Muscle layer of duodenum (tissue), 2 donors: Measurements from ENCODE around the gene ZNF425.
A peak's percentile ranks its signal among the peaks of the same experiment; 100 is the strongest.
"Not testable (repeated sequence)": the region's sequence is repeated elsewhere in the genome, so short reads cannot be mapped to it uniquely, and the experiment has no call there.

Experiments used
- H3K27ac ChIP-seq: one replicate; pipeline ENCODE4 v1.7.0; 2013; ENCODE audit warnings: mild to moderate bottlenecking, low read length
- H3K27me3 ChIP-seq: one replicate; pipeline ENCODE4 v1.7.0; 2013; ENCODE audit warnings: low read depth, mild to moderate bottlenecking, control low read depth, low read length
- H3K36me3 ChIP-seq, 2 donors: one replicate each; pipeline ENCODE4 v1.7.0; 2013; ENCODE audit warnings: low read length in 2 of 2, control low read depth in 1 of 2, mild to moderate bottlenecking in 1 of 2; ENCODE audit not compliant: insufficient read depth in 2 of 2, control insufficient read depth in 1 of 2
- H3K4me1 ChIP-seq, 2 donors: one replicate each; pipeline ENCODE4 v1.7.0; 2013; ENCODE audit warnings: low read length in 2 of 2, mild to moderate bottlenecking in 2 of 2, control low read depth in 1 of 2, moderate library complexity in 1 of 2; ENCODE audit not compliant: insufficient read depth in 2 of 2, control insufficient read depth in 1 of 2
- H3K4me3 ChIP-seq, 2 donors: one replicate each; pipeline ENCODE4 v1.7.0; 2013; ENCODE audit warnings: low read length in 2 of 2, low read depth in 1 of 2, mild to moderate bottlenecking in 1 of 2
- H3K9me3 ChIP-seq, 2 donors: one replicate each; pipeline ENCODE4 v1.7.0; 2013; ENCODE audit warnings: low read length in 2 of 2, control low read depth in 1 of 2, mild to moderate bottlenecking in 1 of 2; ENCODE audit not compliant: control insufficient read depth in 1 of 2
- donor health status: healthy.

The ZNF425 gene

DNA sequence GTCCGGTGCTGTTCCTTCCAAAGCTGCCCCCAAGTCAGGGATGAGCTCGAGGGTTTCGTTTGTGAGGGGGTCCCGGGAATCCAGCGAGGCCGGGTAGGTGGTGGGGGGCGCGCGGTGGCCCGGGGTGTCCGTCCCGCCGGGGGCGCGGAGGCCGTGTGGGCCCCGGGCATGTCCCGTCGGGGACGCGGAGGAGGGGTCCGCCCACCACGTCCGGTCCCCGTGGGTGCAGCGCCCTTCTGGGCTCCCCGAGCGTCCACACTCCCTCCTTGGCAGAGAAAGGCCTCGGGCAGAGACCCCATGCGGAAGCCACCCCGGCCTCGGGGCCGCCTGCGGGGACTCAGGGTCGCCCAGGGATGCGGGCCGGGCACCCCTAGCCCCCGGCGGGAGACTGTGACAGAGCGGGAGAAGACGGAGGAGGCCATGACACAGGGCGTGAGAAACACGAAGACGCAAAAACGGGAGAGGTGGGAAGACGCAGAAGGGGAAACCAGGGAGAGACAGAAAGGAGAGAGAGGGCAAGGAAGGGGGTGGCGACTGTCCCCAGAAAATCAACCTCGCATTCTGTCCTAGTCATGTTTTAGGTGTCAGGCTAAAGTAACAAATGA lies 640 bp upstream of the ZNF425 start:
- Histone ChIP-seq H3K27ac (peak overlapping the region; percentile 91), H3K36me3 (peaks cover 7 to 9% of the 10 kb centered on the region in 2 donors), H3K9me3 (no peaks in the 10 kb centered on the region), H3K4me3 (peak overlapping the region; percentile 90 to 95), H3K4me1 (peaks cover 0 to 14% of the 10 kb centered on the region in 2 donors), H3K27me3 (no peaks in the 10 kb centered on the region)

DNA sequence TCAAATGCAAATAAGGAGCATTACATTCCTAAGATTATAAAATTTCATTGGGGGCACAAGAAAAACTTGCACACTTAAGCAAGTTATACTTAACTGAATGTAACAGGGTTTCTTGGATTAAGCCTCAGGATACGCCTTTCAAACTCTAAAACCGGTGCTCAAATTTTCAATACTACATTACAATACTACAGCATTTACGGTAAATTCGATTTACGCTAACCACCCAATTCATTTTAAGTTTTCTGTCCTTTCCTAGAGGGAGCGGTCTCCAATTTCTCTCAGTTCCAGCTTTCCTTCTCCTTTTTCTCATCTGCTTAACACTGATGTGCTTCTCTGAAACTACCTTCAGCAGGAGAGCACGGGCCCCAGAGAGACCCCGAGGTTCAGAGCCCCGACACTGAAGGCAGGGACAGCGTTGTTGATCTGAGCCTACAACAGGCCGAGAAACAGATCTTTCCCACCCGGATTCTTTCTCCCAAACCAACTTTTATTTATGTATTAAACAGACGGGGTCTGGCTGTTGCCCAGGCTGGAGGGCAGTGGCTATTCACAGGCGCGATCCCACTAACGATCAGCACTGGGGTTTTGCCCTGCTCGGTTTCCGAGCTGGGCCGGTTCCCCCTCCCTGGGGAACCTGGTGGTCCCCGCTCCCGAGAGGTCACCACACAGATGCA lies 798 bp downstream of the ZNF425 start:
- peak overlapping the region; percentile 91 for H3K27ac ChIP-seq

DNA sequence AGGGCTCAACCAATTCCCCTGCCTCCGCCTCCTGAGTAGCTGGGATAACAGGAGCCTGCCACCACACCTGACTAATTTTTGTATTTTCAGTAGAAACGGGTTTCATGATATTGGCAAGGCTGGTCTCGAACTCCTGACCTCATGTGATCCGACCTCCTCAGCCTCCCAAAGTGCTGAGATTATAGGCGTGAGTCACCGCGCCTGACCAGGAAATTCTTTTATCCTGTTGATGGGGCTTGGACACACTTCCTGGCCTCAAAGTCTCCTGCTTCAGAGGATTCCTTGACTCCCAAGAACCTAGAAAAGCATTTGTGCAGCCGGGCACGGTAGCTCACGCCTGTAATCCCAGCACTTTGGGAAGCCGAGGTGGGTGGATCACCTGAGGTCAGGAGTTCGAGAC lies 16.2 kb downstream of the ZNF425 start:
- H3K27me3 ChIP-seq: no peaks in the 10 kb centered on the region
- peaks cover 0 to 1% of the 10 kb centered on the region in 2 donors for H3K36me3 ChIP-seq
- no peak overlapping the region for H3K4me3 ChIP-seq
- H3K9me3 ChIP-seq: no peaks in the 10 kb centered on the region
- H3K4me1 ChIP-seq: no peaks in the 10 kb centered on the region
- H3K27ac ChIP-seq: no peak overlapping the region

More for the DNA sequence above, 798 bp downstream of the ZNF425 start:
- Histone ChIP-seq H3K27me3 (no peaks in the 10 kb centered on the region), H3K9me3 (no peaks in the 10 kb centered on the region), H3K4me3 (peak overlapping the region; percentile 90 to 95), H3K36me3 (peaks cover 0 to 3% of the 10 kb centered on the region in 2 donors), H3K4me1 (peaks cover 0 to 14% of the 10 kb centered on the region in 2 donors)

DNA sequence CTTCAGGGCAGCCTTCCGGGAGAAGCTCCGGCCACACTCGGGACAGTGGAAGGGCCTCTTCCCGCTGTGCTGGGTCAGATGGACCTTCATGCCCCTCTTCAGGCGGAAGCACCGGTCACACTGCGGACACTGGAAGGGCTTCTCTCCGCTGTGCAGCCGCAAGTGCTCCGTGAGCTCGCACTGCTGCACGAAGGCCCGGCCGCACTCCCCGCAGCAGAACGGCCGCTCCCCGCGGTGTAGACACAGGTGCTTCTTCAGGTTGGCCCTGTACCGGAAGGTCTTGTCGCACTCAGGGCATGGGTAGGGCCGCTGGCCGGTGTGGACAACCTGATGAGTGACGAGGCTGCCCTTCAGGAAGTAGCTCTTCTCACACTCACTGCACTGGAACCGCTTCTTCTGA lies 21.4 kb downstream of the ZNF425 start:
- Histone ChIP-seq H3K9me3 (no peaks in the 10 kb centered on the region), H3K4me3 (no peak overlapping the region), H3K36me3 (peaks cover 0 to 16% of the 10 kb centered on the region in 2 donors), H3K27me3 (no peaks in the 10 kb centered on the region), H3K27ac (no peak overlapping the region), H3K4me1 (no peaks in the 10 kb centered on the region)

DNA sequence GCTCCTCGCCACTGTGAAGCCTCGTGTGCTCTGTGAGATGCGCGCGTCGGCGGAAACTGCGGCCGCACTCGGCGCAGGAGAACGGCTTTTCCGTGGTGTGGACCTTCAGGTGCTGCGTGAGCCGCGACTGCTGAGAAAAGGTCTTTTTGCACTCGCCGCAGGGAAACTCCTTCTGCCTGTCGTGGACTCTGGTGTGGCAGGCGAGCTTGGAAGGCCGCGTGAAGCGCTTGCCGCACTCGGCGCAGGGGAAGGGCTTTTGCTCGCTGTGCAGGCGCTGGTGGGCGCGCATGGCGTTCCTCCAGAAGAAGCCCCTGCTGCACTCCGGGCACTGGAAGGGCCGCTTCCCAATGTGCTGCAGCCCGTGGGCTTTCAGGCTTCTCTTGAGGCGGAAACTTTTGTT lies 21.9 kb downstream of the ZNF425 start:
- Histone ChIP-seq H3K36me3 (peaks cover 0 to 16% of the 10 kb centered on the region in 2 donors), H3K27me3 (no peaks in the 10 kb centered on the region), H3K4me1 (no peaks in the 10 kb centered on the region), H3K27ac (no peak overlapping the region), H3K4me3 (no peak overlapping the region), H3K9me3 (no peaks in the 10 kb centered on the region)

DNA sequence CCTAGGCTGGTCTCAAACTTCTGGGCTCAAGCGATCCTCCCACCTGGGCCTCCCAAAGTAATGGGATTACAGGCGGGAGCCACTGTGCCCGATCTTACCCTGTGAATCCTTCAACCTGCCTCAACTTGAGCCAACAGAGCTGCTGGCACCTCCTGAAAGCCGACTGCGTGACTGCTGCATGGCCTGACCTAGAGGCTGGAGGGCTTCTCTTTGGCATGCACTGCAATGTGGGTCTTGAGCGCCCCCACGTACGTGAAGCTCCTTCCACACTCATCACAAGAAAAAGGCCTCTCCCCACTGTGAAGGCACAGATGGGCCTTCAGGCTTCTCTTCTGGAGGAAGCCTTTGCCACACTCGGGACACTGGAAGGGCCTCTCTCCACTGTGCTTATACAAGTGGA lies 22.7 kb downstream of the ZNF425 start:
- Histone ChIP-seq H3K4me3 (no peak overlapping the region), H3K4me1 (no peaks in the 10 kb centered on the region), H3K9me3 (no peaks in the 10 kb centered on the region)

DNA sequence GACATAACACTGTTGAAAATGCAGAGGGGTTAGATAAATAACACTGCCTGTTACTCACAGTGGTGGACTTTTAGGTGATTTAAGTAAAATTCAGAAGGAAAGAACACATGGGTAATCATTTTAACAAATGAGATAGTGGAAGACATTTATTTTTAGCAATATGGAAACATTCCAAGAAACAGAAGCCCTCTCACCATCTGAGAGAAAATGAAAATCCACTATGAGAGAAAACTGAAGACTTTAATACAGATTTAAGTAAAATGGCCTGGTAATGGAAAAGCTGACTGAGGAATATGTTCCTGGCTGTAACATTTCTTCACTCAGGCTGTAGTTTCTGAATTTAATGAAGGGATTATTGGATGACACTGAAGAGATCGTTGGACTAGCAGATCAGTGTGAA lies 23.5 kb downstream of the ZNF425 start:
- peaks cover 0 to 16% of the 10 kb centered on the region in 2 donors for H3K36me3 ChIP-seq
- H3K4me1 ChIP-seq: no peaks in the 10 kb centered on the region
- no peaks in the 10 kb centered on the region for H3K9me3 ChIP-seq
- no peaks in the 10 kb centered on the region for H3K27me3 ChIP-seq
- H3K27ac ChIP-seq: no peak overlapping the region
- no peak overlapping the region for H3K4me3 ChIP-seq

More for the DNA sequence above, 22.7 kb downstream of the ZNF425 start:
- no peak overlapping the region for H3K27ac ChIP-seq
- H3K27me3 ChIP-seq: no peaks in the 10 kb centered on the region
- H3K36me3 ChIP-seq: peaks cover 0 to 16% of the 10 kb centered on the region in 2 donors

DNA sequence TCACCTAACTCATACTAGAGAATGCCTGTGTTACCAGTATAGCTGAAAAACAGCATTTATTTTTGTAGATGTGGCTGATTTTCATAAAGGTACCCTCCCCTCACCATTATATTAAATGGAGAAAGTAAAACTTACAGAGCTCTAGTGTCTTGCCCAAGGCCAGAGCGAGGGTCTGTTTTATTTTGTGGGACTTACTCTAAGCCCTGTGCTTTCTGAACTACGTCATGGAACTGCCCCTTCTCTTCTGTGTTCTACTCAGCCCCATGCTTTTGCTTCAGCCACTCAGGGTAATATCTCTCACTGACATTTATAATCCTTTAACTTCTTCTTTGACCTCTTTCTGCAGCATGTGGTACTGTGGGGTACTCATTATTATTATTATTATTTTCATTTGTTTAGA lies 25.3 kb downstream of the ZNF425 start:
- Histone ChIP-seq H3K9me3 (no peaks in the 10 kb centered on the region), H3K36me3 (peaks cover 0 to 16% of the 10 kb centered on the region in 2 donors), H3K27ac (no peak overlapping the region), H3K27me3 (no peaks in the 10 kb centered on the region), H3K4me3 (no peak overlapping the region), H3K4me1 (no peaks in the 10 kb centered on the region)

DNA sequence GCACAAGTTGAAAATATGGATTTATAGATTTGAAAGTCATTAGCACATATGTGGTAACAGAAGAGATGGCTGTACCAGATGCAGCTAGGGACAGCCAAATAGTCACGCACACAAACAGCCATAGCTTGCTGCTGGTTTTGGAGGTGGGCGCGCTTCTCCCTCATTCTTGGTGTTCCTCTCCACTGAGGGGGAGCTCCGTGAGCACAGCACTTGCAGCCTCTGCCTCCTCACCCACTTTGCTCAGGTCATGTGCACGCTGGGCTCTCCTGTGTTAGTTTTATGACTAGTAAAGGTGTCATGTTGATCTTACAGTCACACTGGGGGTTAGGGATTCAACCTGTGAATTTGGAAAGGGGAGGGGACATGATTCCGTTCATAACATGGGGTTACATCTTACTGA lies 27.1 kb downstream of the ZNF425 start:
- Histone ChIP-seq H3K9me3 (no peaks in the 10 kb centered on the region), H3K36me3 (peaks cover 0 to 5% of the 10 kb centered on the region in 2 donors), H3K4me1 (no peaks in the 10 kb centered on the region), H3K27me3 (no peaks in the 10 kb centered on the region), H3K4me3 (no peak overlapping the region), H3K27ac (no peak overlapping the region)

DNA sequence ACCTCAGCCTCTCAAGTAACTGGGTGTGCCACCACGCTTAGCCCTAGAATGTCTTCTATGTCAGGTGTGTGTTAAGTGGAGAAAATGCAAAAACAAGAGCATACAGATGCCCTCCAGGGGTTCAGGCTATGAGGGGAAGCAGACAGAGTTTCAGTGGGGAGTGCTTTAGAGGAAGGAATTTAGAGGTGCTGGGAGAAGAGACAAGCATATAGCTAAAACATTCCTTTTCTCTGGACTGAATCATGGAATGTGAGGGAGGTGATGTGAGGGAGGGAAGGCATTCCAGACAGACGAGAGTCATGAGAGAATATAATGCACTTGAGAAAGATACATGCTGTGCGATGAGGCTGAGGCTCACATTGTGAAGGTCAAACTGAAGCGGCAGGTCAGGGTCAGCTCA lies 29.0 kb downstream of the ZNF425 start:
- H3K4me3 ChIP-seq: no peak overlapping the region
- no peaks in the 10 kb centered on the region for H3K36me3 ChIP-seq
- no peaks in the 10 kb centered on the region for H3K9me3 ChIP-seq
- no peak overlapping the region for H3K27ac ChIP-seq
- no peaks in the 10 kb centered on the region for H3K4me1 ChIP-seq
- no peaks in the 10 kb centered on the region for H3K27me3 ChIP-seq

DNA sequence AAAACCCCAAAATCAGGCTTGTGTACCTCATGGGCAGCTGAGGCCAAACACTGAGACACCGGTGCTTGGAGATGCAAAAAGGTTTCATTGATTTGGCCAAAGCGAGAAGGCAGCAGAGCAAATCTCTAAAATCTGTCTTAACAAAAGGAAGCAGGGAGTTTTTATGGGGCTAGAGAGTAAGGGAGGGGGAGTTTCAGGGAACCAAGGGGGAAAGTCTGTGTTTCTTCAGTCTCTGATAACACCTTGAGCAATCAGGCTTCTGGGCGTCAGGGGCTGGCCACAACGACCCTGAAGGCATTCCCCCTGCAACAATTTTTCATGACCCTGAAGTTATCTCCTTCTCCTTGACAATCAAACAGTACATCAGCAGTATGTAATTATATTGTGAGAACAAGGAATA lies 32.9 kb downstream of the ZNF425 start:
- no peaks in the 10 kb centered on the region for H3K36me3 ChIP-seq
- H3K27me3 ChIP-seq: no peaks in the 10 kb centered on the region
- peaks cover 0 to 4% of the 10 kb centered on the region in 2 donors for H3K4me1 ChIP-seq
- no peak overlapping the region for H3K27ac ChIP-seq
- no peaks in the 10 kb centered on the region for H3K9me3 ChIP-seq
- no peak overlapping the region for H3K4me3 ChIP-seq

DNA sequence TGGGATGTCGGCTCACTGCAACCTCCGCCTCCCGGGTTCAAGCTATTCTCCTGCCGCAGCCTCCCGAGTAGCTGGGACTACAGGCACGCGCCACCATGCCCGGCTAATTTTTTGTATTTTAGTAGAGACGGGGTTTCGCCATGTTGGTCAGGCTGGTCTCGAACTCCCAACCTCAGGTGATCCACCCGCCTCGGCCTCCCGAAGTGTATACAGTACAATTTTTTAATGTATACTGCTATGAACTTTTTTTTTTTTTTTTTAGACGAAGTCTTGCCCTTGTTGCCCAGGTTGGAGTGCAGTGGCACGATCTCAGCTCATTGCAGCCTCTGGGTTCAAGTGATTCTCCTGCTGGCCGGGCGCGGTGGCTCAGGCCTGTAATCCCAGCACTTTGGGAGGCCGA lies 33.9 kb downstream of the ZNF425 start:
- H3K9me3 ChIP-seq, H3K36me3 ChIP-seq, H3K4me3 ChIP-seq, H3K27me3 ChIP-seq, H3K4me1 ChIP-seq, H3K27ac ChIP-seq: not testable (repeated sequence)
